ENCODE results near the gene ZNF20.
"Not testable (repeated sequence)": the region's sequence is repeated elsewhere in the genome, so short reads cannot be mapped to it uniquely, and the experiment has no call there.

The ZNF20 gene

DNA sequence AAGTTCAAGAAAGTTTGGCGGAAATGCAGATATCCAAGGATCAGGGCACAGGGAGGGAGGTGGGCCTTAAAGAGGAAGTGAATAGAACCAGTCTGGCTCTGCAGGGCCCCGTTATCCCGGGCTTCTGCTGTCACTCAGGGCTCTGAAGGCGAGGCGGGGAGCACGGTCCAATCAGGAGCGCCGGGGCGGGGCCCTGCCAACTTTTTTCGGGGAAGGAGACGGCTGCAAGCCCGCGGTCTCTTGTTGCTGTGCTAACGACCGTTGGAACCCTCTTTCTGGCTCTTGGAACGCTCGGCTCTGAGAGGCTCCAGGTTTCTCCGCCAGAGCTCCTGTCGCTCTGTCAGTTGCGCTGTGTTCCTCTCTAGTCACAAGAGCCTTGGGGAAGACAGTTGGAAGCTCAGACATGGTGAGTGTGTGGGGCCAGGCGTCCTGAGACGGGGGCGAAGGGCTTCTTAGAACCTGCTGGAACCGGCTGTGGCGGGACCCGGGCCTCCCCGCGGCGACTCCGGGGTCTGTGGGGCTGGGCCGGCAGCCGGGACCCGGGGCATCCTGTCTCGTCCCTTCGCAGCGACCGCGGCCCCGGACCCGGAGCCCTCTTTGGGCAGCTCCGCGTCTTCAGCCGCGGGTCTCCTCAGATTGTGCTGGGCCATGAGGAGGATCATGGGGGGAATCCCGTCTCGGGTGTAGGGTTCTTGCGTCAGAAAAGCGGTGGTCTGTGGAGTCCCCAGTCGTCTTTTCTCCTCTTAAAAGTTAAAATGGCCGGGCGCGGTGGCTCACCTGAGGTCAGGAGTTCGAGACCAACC, 47.9 kb downstream of the ZNF20 start:
- H3K4me3 ChIP-seq (ENCODE audit: insufficient read length, low read depth): peak overlapping the region; percentile 70
- TF ChIP-seq ZNF274 (IDR thresholded peaks at IDR 0.05; ENCODE audit: low read depth, low read length) (no peak), SUZ12 (IDR thresholded peaks at IDR 0.05; ENCODE audit: extremely low read depth, insufficient read depth, insufficient read length) (no peak), YY1 (IDR thresholded peaks at IDR 0.05; ENCODE audit: insufficient read depth, insufficient read length) (no peak)

DNA sequence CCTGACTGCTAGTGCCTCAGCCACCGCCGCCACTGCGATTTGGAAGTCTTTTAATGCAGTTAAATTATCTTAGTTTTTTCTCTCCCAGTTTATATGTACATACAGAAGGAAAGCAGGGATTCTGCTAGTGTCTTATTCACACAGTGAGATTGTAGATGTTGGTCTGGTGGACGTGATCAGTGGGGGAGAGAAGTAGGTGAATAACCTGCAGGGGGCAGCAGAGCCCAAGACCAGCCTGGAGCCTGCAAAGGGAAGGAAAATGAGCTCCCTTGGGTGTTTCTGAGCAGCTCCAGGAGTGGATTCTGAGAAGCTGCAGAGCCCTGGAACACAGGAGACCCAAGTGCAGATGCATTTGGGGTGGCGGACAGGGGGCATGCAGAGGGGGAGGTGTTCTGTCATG, 49.3 kb downstream of the ZNF20 start:
- peaks cover 6% of the 10 kb centered on the region; the same call in 1 of the 2 replicates for H3K9me3 ChIP-seq (ENCODE audit: insufficient read depth, low read length)
- H3K27me3 ChIP-seq (ENCODE audit: insufficient read depth, insufficient read length): no peaks in the 10 kb centered on the region
- DNase-seq (ENCODE audit: low read depth, low spot score): peak; percentile 48

More for the DNA sequence above, 47.9 kb downstream of the ZNF20 start:
- peaks cover 23% of the 10 kb centered on the region for H3K36me3 ChIP-seq (ENCODE audit: insufficient read depth, insufficient read length, low read length)
- H3K4me1 ChIP-seq (ENCODE audit: insufficient read depth, insufficient read length): no peaks in the 10 kb centered on the region
- DNase-seq (ENCODE audit: low read depth, low spot score): peak; percentile 94
- H3K9me3 ChIP-seq (ENCODE audit: insufficient read depth, low read length): peaks cover 18% of the 10 kb centered on the region
- no peaks in the 10 kb centered on the region for H3K27me3 ChIP-seq (ENCODE audit: insufficient read depth, insufficient read length)
- H3K9ac ChIP-seq (ENCODE audit: insufficient read length, low read depth): peak overlapping the region; percentile 86

DNA sequence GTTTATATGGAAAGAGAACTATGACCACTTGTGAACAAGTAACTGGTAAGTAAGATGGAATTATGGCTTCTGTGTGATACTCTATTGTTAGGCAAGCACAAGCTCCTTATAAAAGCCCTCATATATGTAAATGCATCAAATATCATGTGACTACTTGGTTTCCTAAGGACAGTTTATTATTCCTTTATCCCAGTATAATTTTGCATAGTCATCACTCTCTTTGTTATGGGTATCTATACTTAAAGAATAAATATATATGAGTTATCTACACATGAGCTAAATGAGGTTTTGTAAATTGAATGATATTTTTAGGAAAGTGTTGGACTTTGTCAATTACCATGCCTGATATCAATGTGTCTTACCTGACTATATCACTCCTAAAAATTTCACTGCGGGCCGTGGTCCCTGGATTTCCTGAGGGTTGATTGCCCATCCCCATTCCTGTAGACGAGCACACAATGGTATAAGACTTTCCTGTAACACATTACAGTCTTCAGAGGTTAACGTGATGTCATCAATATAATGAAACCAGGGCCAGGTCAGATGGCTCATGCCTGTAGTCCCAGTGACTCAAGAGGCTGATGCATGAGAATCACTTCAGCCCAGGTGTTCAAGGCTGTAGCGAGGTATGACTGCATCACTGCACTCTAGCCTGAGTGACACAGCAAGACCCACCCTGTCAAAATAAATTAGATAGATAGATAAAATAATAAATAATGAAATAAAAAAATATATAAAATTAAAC, 54.9 kb downstream of the ZNF20 start:
- TF ChIP-seq ZNF274 (IDR thresholded peaks at IDR 0.05; ENCODE audit: low read depth, low read length): no peak
- TF ChIP-seq SUZ12 (IDR thresholded peaks at IDR 0.05; ENCODE audit: extremely low read depth, insufficient read depth, insufficient read length): no peak
- TF ChIP-seq YY1 (IDR thresholded peaks at IDR 0.05; ENCODE audit: insufficient read depth, insufficient read length): no peak
- H3K9me3 ChIP-seq (ENCODE audit: insufficient read depth, low read length): peaks cover 11% of the 10 kb centered on the region
- no peak overlapping the region for H3K4me3 ChIP-seq (ENCODE audit: insufficient read length, low read depth)
- peaks cover 11% of the 10 kb centered on the region for H3K36me3 ChIP-seq (ENCODE audit: insufficient read depth, insufficient read length, low read length)
- DNase-seq (ENCODE audit: low read depth, low spot score): no peak
- no peak overlapping the region for H3K9ac ChIP-seq (ENCODE audit: insufficient read length, low read depth)
- H3K4me1 ChIP-seq (ENCODE audit: insufficient read depth, insufficient read length): no peaks in the 10 kb centered on the region
- no peaks in the 10 kb centered on the region for H3K27me3 ChIP-seq (ENCODE audit: insufficient read depth, insufficient read length)

More for the DNA sequence above, 49.3 kb downstream of the ZNF20 start:
- H3K4me3 ChIP-seq (ENCODE audit: insufficient read length, low read depth): no peak overlapping the region
- no peak for TF ChIP-seq SUZ12 (IDR thresholded peaks at IDR 0.05; ENCODE audit: extremely low read depth, insufficient read depth, insufficient read length)
- TF ChIP-seq ZNF274 (IDR thresholded peaks at IDR 0.05; ENCODE audit: low read depth, low read length): no peak
- no peak for TF ChIP-seq YY1 (IDR thresholded peaks at IDR 0.05; ENCODE audit: insufficient read depth, insufficient read length)
- H3K4me1 ChIP-seq (ENCODE audit: insufficient read depth, insufficient read length): no peaks in the 10 kb centered on the region
- H3K9ac ChIP-seq (ENCODE audit: insufficient read length, low read depth): no peak overlapping the region
- H3K36me3 ChIP-seq (ENCODE audit: insufficient read depth, insufficient read length, low read length): peaks cover 17% of the 10 kb centered on the region

DNA sequence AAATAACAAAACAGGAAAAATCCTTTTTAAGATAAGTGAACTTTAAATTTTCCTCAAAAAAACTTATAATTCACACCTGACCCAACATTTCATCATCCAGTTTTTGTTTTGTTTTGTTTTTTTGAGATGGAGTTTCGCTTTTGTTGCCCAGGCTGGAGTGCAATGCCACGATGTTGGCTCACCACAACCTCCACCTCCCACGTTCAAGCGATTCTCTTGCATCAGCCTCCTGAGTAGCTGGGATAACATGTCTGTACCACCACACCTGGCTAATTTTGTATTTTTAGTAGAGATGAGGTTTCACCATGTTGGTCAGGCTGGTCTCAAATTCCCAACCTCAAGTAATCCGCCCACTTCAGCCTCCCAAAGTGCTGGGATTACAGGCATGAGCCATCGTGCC, 56.8 kb downstream of the ZNF20 start:
- H3K27me3 ChIP-seq (ENCODE audit: insufficient read depth, insufficient read length); H3K4me3 ChIP-seq (ENCODE audit: insufficient read length, low read depth); H3K9ac ChIP-seq (ENCODE audit: insufficient read length, low read depth); H3K4me1 ChIP-seq (ENCODE audit: insufficient read depth, insufficient read length); DNase-seq (ENCODE audit: low read depth, low spot score): not testable (repeated sequence)
- Histone ChIP-seq H3K9me3 (ENCODE audit: insufficient read depth, low read length) (peaks cover 24% of the 10 kb centered on the region), H3K36me3 (ENCODE audit: insufficient read depth, insufficient read length, low read length) (peaks cover 25% of the 10 kb centered on the region)

Data from NT2/D1 (cell line).